ENCODE results near the gene FREM1.

- TF ChIP-seq, protein P1, sequence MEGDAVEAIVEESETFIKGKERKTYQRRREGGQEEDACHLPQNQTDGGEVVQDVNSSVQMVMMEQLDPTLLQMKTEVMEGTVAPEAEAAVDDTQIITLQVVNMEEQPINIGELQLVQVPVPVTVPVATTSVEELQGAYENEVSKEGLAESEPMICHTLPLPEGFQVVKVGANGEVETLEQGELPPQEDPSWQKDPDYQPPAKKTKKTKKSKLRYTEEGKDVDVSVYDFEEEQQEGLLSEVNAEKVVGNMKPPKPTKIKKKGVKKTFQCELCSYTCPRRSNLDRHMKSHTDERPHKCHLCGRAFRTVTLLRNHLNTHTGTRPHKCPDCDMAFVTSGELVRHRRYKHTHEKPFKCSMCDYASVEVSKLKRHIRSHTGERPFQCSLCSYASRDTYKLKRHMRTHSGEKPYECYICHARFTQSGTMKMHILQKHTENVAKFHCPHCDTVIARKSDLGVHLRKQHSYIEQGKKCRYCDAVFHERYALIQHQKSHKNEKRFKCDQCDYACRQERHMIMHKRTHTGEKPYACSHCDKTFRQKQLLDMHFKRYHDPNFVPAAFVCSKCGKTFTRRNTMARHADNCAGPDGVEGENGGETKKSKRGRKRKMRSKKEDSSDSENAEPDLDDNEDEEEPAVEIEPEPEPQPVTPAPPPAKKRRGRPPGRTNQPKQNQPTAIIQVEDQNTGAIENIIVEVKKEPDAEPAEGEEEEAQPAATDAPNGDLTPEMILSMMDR (IDR thresholded peaks at IDR 0.05): no peak
- no peak for TF ChIP-seq ZFX (IDR thresholded peaks at IDR 0.05; ENCODE audit: borderline replicate concordance)
Observed at GRCh38 chr9:14899815-14900193, 10.4 kb downstream of the FREM1 start.

All from 22Rv1 (cell line).